Fibroblast of pulmonary artery (primary cell): ENCODE data around the gene TRUB2.
"Not testable (repeated sequence)": the region's sequence is repeated elsewhere in the genome, so short reads cannot be mapped to it uniquely, and the experiment has no call there.

ENCODE experiments used
- DNase-seq: peaks from one replicate; pipeline ENCODE4 v3.0.0-alpha.2; 2010; ENCODE audit warnings: low read depth
- H3K4me3 ChIP-seq: replicated peaks from 2 replicates; pipeline ENCODE4 v1.5.1; 2011; ENCODE audit warnings: low read depth, mild to moderate bottlenecking, control low read depth, low read length, moderate library complexity
- TF ChIP-seq, protein P1 (sequence below): IDR thresholded peaks from 2 replicates; pipeline ENCODE4 v1.5.1; 2011; ENCODE audit warnings: mild to moderate bottlenecking, control low read depth, low read length, inconsistent platforms; ENCODE audit errors: missing control alignments

The TRUB2 gene

DNA sequence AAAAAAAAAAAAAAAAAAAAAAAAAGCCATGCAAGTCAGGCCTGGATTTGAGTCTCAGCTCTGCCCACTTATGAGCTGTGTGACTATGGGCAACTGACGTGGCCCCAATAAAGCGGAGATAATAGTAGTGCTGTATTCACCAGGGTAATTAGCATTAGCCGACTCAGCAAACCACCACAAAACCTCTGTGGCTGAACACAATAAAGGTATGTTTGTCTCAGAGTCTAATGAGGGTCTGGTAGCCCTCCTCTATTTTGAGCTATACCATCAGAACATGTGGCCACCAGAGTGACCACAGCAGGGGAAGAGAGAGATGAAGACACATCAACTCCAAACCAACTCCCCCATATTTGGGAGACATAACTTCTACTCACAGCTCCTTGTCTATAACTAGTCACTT lies 30.2 kb downstream of the TRUB2 start:
- TF ChIP-seq, protein P1, sequence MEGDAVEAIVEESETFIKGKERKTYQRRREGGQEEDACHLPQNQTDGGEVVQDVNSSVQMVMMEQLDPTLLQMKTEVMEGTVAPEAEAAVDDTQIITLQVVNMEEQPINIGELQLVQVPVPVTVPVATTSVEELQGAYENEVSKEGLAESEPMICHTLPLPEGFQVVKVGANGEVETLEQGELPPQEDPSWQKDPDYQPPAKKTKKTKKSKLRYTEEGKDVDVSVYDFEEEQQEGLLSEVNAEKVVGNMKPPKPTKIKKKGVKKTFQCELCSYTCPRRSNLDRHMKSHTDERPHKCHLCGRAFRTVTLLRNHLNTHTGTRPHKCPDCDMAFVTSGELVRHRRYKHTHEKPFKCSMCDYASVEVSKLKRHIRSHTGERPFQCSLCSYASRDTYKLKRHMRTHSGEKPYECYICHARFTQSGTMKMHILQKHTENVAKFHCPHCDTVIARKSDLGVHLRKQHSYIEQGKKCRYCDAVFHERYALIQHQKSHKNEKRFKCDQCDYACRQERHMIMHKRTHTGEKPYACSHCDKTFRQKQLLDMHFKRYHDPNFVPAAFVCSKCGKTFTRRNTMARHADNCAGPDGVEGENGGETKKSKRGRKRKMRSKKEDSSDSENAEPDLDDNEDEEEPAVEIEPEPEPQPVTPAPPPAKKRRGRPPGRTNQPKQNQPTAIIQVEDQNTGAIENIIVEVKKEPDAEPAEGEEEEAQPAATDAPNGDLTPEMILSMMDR = no peak
- DNase-seq = no peak
- H3K4me3 ChIP-seq = no peak overlapping the region

DNA sequence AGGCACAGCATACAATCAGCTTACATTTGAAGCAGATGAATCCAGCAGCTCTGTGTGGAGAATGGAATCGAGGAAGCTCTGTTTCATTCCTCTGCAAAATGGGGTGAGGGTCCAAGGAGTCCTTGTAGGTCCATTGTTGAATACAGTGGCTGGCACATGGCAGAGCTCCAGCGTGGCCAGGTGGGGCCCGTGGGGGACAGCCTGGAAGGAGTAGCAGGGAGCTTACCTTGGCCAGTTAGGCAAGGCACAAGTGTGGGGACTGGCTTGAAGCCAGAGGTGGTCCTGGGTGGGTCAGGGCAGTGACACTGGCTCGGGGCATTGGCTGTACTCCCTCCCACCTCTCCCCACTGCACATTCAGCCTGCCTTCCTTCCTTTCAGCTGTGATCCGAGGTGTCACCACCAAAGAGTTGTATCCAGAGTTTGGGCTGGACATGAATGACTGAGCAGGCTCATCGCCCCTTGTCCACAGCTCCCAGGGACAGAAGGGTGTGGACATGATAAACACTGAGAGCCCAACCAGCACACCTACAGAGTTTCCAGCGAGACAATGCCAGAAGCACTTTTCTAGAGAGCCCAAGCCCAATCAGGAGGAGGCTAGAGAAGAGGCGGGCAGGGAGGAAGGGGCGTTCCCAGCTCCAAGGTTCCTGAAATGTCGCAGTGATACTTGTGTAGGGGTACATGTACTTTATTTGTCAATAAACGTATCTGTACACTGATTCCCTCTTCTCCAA lies 33.8 kb downstream of the TRUB2 start:
- H3K4me3 ChIP-seq = no peak overlapping the region
- no peak for DNase-seq
- TF ChIP-seq, protein P1 = no peak

DNA sequence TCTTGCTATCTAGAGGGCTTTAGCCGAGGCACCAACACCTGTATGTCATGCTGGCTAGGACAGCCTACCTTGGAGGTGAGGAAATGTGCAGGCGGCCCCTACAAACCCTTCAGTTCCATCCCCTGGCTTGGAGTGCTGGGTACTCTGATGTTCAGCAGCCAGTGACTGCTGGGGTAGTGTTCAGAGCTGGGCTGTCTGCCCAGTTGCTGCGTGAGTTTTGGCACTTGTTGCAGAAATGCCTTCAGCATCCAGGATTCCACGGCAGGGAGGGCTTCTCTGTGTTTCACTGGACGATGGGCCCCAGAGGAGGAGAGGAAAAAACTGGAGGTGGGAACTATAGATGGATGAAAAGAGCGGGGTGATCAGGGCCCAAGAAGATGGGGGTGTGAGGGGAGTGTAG lies 35.8 kb downstream of the TRUB2 start:
- TF ChIP-seq, protein P1 = no peak
- DNase-seq = peak; percentile 64
- H3K4me3 ChIP-seq = no peak overlapping the region

DNA sequence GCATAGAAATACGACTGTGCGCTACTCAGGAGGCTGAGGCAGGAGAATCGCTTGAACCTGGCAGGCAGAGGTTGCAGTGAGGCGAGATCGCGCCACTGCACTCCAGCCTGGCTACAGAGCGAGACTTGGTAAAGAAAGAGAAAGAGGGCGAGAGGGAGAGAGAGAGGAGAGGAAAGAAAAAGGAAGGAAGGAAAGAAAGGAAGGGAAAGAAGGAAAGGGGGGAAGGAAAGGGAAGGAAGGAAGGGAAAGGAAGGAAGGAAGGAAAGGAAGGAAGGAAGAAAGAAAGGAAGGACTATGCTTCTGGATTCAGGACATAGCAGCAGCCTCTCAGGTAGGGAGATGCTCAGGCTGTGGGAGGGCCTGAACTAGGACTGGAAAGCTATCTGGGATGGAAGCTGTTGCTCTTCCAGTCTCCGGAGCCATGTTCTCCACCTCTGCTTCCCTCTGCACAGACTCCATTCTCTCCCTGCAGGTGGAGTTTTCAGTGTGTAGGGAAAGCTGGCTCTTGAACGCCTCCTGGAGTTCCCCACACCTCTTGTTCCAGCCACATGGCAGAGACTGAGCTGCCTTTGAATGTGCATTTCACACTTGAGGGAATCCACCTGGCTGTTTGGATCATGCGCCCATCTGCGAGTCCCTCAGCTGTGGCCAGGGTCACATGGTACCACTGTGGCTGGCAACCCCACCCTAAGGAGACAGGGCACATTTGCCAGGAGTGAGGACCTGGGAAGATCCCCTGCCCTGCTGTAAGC lies 37.0 kb downstream of the TRUB2 start:
- no peak overlapping the region for H3K4me3 ChIP-seq
- no peak for DNase-seq
- TF ChIP-seq, protein P1 = no peak

DNA sequence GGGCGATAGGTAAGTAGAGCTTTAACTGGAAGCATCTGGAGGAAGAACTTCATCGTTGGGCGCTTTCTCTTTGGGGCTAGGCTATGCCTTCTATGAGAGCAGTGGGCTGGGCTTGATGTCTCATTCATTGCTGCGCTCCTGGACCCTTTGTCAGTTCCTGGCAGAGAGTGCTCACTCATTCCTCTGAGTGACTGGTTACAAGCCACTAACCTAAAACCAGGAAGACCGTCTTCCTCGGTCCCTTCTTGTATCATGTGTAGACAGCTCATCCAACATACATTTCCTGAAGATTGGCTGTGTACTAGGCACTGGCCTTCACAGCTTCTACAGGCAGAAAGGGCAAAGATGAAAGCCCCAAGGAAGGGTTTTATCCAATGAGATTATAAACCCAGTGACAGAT lies 39.7 kb downstream of the TRUB2 start:
- TF ChIP-seq, protein P1 = no peak
- no peak overlapping the region for H3K4me3 ChIP-seq
- peak; percentile 68 for DNase-seq

DNA sequence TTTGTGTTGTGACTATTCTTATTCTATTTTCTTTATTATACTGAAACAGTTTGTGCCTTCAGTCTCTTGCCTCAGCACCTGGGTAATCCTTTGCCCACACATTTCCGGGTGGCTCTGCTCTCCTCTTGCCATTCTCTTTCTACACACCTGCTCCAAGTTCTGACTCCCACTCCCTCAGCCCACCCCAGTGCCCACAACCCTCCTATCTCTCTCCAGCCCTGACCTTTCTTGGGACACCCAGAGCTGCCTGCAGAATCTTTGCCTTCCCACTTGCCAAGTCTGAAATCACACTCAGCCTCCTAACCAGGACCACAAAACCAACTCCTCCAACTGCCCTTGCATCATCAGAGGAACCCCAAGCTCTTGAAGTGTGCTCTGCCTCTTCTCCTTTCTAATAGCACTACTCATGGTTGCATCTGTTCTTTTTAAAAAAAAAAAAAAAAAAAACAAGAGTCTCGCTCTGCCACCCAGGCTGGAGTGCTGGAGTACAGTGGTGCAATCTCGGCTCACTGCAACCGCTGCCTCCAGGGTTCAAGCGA lies 42.1 kb downstream of the TRUB2 start:
- H3K4me3 ChIP-seq = no peak overlapping the region
- TF ChIP-seq, protein P1 = no peak
- DNase-seq = peak; percentile 45

DNA sequence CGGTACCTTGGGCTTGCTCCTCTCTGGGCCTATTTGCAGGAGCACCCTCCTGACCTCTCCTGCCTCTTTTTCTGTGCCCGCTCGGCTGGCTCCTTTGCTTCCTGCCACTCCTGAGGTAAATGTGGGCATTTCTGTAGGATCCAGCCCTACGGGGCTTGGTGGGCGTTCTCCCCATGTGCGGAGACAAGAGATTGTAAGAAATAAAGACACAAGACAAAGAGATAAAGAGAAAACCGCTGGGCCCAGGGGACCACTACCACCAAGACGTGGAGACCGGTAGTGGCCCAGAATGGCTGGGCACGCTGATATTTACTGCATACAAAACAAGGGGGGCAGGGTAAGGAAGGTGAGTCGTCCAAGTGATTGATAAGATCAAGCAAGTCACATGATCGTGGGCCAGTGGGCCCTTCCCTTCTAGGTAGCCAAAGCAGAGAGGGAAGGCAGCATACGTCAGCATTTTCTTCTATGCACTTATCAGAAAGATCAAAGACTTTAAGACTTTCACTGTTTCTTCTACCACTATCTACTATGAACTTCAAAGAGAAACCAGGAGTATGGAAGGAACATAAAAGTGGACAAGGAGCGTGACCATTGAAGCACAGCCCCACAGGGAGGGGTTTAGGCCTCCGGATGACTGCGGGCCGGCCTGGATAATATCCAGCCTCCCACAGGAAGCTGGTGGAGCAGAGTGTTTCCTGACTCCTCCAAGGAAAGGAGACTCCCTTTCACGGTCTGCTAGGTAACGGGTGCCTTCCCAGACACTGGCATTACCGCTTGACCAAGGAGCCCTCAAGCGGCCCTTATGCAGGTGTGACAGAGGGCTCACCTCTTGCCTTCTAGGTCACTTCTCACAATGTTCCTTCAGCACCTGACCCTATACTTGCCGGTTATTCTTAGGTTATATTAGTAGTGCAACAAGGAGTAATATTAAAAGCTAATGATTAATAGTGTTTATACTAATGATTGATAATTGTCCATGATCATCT lies 42.9 kb downstream of the TRUB2 start:
- H3K4me3 ChIP-seq = not testable (repeated sequence)
- peak; percentile 66 for DNase-seq
